ENCODE measurements around the gene TTI1.

Gene TTI1

GRCh38 chr20:38061109-38061508 lies 27.9 kb upstream of the TTI1 start:
- H3K9me3 Mint-ChIP-seq = no peaks in the 10 kb centered on the region
- no peak overlapping the region for H3K4me3 Mint-ChIP-seq
- no peak for ATAC-seq

GRCh38 chr20:38060536-38060935 lies 27.3 kb upstream of the TTI1 start:
- DNase-seq (no peak), ATAC-seq (no peak)
- Mint-ChIP-seq H3K27ac (peak overlapping the region in 1 of 2 donors; percentile 29), H3K9me3 (no peaks in the 10 kb centered on the region), H3K4me1 (peaks cover 14% of the 10 kb centered on the region), H3K27me3 (no peaks in the 10 kb centered on the region), H3K4me3 (no peak overlapping the region)

More at GRCh38 chr20:38061109-38061508, 27.9 kb upstream of the TTI1 start:
- Mint-ChIP-seq H3K4me1 (peaks cover 14% of the 10 kb centered on the region), H3K27me3 (no peaks in the 10 kb centered on the region), H3K27ac (no peak overlapping the region)
- DNase-seq = no peak

GRCh38 chr20:38059832-38060231 lies 26.6 kb upstream of the TTI1 start:
- no peak for DNase-seq
- Mint-ChIP-seq H3K27me3 (no peaks in the 10 kb centered on the region), H3K4me1 (peaks cover 14% of the 10 kb centered on the region), H3K4me3 (no peak overlapping the region), H3K27ac (no peak overlapping the region), H3K9me3 (no peaks in the 10 kb centered on the region)
- no peak for ATAC-seq

DNA sequence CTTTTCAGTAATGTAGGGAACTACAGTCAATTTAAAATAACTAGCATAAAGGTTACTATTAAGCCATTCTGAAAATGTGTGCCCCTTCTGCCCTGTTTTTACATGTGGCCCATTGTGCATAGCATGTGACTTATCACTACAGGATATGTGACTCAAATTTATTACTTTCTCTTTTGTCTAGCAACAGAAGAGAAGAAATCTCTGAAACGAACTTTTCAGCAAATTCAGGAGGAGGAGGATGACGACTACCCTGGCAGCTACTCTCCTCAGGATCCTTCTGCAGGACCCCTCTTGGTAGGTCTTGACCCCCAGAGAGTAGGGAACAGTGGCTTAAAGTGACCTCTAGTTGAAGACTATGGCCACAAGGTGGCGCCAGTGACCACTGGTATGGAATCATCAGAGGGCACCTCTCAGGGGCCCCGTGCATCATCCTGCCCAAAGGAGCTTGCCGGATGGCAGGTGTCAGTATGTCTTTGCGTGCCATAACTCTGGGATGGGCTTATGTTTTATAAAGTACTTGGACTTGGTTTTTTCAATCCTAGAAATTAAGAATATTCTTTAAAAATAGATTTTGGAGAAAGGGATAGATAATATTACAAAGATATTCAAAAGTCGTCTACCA lies 24.2 kb upstream of the TTI1 start:
- DNase-seq (peak; percentile 65 to 66), ATAC-seq (peak; percentile 89)
- H3K27ac Mint-ChIP-seq = peak overlapping the region in 1 of 2 donors; percentile 30
- H3K27me3 Mint-ChIP-seq = no peaks in the 10 kb centered on the region
- peak overlapping the region in 1 of 2 donors; percentile 16 for H3K4me3 Mint-ChIP-seq
- H3K4me1 Mint-ChIP-seq = peaks cover 28% of the 10 kb centered on the region
- no peaks in the 10 kb centered on the region for H3K9me3 Mint-ChIP-seq

- Mint-ChIP-seq H3K4me3 (no peak overlapping the region), H3K27me3 (no peaks in the 10 kb centered on the region), H3K4me1 (peaks cover 29% of the 10 kb centered on the region), H3K9me3 (no peaks in the 10 kb centered on the region), H3K27ac (peak overlapping the region in 1 of 2 donors; percentile 38)
- no peak for DNase-seq
- ATAC-seq = no peak
These were observed 22.6 kb upstream of the TTI1 start for GRCh38 chr20:38055848-38056247.

DNA sequence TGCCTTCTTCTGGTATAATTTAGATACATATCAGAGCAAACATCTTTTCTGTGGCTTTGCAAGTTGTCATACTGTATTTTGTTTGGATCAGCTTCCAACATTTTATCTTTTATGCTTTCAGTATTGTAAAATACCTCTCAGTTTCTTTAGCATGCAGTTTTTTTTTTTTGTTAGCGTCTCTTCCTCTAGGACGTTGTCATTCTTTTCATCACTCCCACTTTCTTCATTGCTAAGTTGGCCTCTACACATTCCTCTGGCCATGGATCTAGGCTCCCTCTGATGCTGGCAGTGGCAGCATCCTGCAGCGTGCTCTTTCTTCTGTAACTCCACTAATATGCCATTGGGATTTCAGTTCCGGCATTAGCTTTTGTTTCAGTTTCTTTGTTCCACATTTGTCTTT lies 22.0 kb upstream of the TTI1 start:
- Mint-ChIP-seq H3K9me3 (no peaks in the 10 kb centered on the region), H3K4me1 (peaks cover 29% of the 10 kb centered on the region), H3K4me3 (no peak overlapping the region), H3K27me3 (no peaks in the 10 kb centered on the region), H3K27ac (no peak overlapping the region)
- DNase-seq (no peak), ATAC-seq (no peak)

DNA sequence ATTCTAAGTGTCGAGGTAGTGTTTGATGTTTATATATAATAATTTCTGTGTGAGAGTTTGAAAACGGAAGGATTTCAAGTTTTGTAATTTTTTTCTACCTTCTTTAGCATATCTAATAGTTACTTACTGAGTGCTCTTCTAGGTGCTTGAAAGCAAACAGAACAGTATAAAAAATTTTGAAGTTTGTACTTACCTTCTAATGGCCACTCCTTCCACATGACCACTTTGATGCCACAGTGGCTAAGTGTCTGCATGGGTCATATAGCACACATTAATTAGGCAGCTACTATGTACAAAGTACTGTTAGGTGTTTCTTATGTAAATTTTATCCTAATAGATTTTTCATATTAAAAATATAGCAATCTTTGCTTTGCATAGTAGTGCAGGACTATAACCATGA lies 21.4 kb upstream of the TTI1 start:
- no peak for DNase-seq

DNA sequence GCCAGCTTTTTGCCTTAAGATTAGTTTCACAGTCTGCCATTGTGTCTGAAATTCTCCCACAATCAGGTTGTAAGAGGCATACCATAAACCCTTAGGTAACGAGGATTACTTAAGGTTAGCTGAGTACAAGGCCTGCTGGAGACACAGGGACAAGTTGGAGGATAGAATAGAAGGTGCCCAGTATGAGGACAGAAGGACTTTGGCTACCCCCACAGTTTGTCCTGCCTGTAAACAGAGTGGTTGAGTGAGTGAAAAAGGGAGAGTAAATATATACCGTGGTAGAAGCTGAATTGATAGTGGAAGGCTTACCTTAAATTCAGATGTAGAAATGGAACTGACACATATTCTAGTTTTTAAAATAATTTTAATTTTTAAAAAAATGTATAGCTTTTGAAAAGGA lies 19.6 kb upstream of the TTI1 start:
- Mint-ChIP-seq H3K9me3 (no peaks in the 10 kb centered on the region), H3K27ac (no peak overlapping the region), H3K4me1 (peaks cover 38% of the 10 kb centered on the region), H3K4me3 (no peak overlapping the region), H3K27me3 (no peaks in the 10 kb centered on the region)
- ATAC-seq (no peak), DNase-seq (no peak)

More for the DNA sequence above, 21.4 kb upstream of the TTI1 start:
- no peaks in the 10 kb centered on the region for H3K27me3 Mint-ChIP-seq
- H3K4me1 Mint-ChIP-seq = peaks cover 36% of the 10 kb centered on the region
- no peaks in the 10 kb centered on the region for H3K9me3 Mint-ChIP-seq
- ATAC-seq = no peak
- H3K27ac Mint-ChIP-seq = no peak overlapping the region
- no peak overlapping the region for H3K4me3 Mint-ChIP-seq

- H3K9me3 Mint-ChIP-seq = no peaks in the 10 kb centered on the region
- H3K4me3 Mint-ChIP-seq = peak overlapping the region in 1 of 2 donors; percentile 53
- no peaks in the 10 kb centered on the region for H3K27me3 Mint-ChIP-seq
- H3K4me1 Mint-ChIP-seq = peaks cover 43% of the 10 kb centered on the region
- no peak for DNase-seq
- H3K27ac Mint-ChIP-seq = no peak overlapping the region
- ATAC-seq = peak; percentile 73
These were observed 17.4 kb upstream of the TTI1 start for GRCh38 chr20:38050686-38051085.

DNA sequence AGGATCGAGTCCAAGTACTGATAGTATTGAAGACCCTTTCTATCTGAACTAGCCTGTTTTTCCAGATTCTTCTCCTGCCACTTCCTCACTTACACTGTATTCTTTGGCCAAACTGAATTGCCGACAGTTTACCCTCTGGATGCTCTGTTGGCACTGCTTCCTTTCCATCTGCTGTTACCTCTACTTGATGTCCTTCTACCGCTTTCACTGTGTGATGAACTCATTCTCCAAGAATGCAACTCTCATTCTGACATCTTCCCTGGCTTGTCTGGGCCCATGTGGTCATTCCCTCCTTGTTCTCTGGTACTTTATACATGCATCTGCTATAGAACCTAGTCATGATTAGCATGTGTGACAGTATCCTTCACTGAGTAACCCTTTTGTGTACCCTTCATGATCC lies 16.5 kb upstream of the TTI1 start:
- Mint-ChIP-seq H3K4me3 (no peak overlapping the region), H3K4me1 (peaks cover 49% of the 10 kb centered on the region), H3K27me3 (no peaks in the 10 kb centered on the region), H3K9me3 (no peaks in the 10 kb centered on the region), H3K27ac (no peak overlapping the region)
- DNase-seq = no peak
- ATAC-seq = peak; percentile 65

- DNase-seq = no peak
- Mint-ChIP-seq H3K4me1 (peaks cover 56% of the 10 kb centered on the region), H3K27me3 (no peaks in the 10 kb centered on the region), H3K4me3 (no peak overlapping the region), H3K9me3 (no peaks in the 10 kb centered on the region), H3K27ac (peak overlapping the region; percentile 21 to 88)
- no peak for ATAC-seq
These were observed 13.3 kb upstream of the TTI1 start for GRCh38 chr20:38046572-38046971.

DNA sequence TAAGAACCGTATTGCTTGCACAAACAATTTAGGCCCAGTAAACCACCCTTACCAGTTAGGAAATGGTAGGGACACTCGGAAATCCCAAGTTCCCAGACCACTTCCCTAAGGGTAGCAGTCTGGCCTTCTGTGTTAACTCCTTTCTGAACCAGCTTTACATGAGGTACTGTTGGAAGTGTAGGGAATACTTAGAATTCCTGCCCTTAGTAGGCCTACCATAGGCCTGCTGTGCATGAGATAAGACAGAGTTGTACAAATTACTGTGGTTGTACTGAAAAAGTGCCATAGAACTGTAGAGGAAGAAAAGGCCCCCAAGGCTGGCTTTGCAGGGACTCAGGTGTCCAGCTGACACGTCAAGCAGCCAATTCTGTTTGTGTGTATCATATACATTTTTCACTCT lies 11.4 kb upstream of the TTI1 start:
- Mint-ChIP-seq H3K4me1 (peaks cover 43% of the 10 kb centered on the region), H3K27ac (no peak overlapping the region), H3K27me3 (no peaks in the 10 kb centered on the region), H3K4me3 (no peak overlapping the region), H3K9me3 (no peaks in the 10 kb centered on the region)
- DNase-seq = no peak
- ATAC-seq = no peak

GRCh38 chr20:38043512-38044300 lies 10.4 kb upstream of the TTI1 start:
- Mint-ChIP-seq H3K27ac (peak overlapping the region; percentile 76 to 79), H3K9me3 (no peaks in the 10 kb centered on the region), H3K4me1 (peaks cover 41% of the 10 kb centered on the region), H3K4me3 (no peak overlapping the region), H3K27me3 (no peaks in the 10 kb centered on the region)
- ATAC-seq (peak; percentile 94), DNase-seq (peak in 1 of 2 donors; percentile 30)

DNA sequence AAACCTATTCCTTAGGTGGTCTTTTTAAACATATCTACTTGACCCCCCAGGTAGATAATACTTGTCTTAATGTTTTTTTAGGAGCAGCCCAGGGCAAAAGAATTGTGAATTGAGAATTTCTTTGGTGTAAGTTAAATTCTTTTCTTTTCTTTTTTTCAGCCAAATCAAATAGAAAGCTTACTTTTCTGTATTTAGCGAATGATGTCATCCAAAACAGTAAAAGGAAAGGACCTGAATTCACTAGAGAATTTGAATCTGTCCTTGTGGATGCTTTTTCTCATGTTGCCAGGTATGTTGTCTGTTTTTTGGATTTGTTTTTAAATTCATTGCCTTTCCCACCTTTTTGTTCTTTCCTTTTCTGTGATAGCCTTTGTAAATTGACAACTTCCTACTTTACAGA lies 7.0 kb upstream of the TTI1 start:
- Mint-ChIP-seq H3K27me3 (no peaks in the 10 kb centered on the region), H3K4me3 (no peak overlapping the region), H3K9me3 (no peaks in the 10 kb centered on the region), H3K27ac (no peak overlapping the region), H3K4me1 (peaks cover 50% of the 10 kb centered on the region)
- ATAC-seq = no peak
- no peak for DNase-seq

DNA sequence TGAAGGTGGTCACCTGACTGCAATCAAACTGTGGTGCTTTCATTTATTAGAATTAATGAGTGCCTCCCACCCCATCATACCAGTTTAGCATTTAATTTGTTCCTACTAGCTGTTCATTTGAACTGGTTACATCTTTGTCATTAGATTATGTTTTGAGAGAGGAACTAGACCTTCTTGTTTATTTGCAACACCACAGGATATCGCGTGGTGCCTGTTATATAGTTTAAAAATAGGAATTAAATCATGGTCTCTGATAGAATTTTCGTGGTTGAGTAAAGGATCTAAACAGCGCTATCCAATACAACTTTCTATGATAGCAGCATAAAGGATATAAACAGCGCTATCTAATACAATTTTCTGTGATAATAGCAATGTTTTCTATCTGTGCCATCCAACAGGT lies 3.1 kb upstream of the TTI1 start:
- no peaks in the 10 kb centered on the region for H3K9me3 Mint-ChIP-seq
- no peaks in the 10 kb centered on the region for H3K27me3 Mint-ChIP-seq
- DNase-seq (no peak), ATAC-seq (no peak)
- peak overlapping the region in 1 of 2 donors; percentile 25 for H3K27ac Mint-ChIP-seq
- peak overlapping the region in 1 of 2 donors; percentile 9 for H3K4me3 Mint-ChIP-seq
- H3K4me1 Mint-ChIP-seq = peaks cover 48% of the 10 kb centered on the region

- peak overlapping the region; percentile 99 to 100 for H3K27ac Mint-ChIP-seq
- H3K4me3 Mint-ChIP-seq = peak overlapping the region; percentile 91 to 96
- ATAC-seq = no peak
- peaks cover 59% of the 10 kb centered on the region for H3K4me1 Mint-ChIP-seq
- no peaks in the 10 kb centered on the region for H3K9me3 Mint-ChIP-seq
- H3K27me3 Mint-ChIP-seq = no peaks in the 10 kb centered on the region
- DNase-seq = no peak
These were observed 1.7 kb upstream of the TTI1 start for GRCh38 chr20:38034961-38035360.

All from stimulated activated naive CD8-positive, alpha-beta T cell treated with anti-CD3 and anti-CD28 coated beads, Interleukin-15, amount 100 ng/mL, for 72 hours (primary cell).